CD4-positive, alpha-beta T cell treated with Interleukin-6 for 4 hours (primary cell): ENCODE results near the gene METTL26.
"Not testable (repeated sequence)": the region's sequence is repeated elsewhere in the genome, so short reads cannot be mapped to it uniquely, and the experiment has no call there.

Experiments used
- DNase-seq: peaks from one replicate; pipeline ENCODE4 v3.0.0-alpha.2; 2020; ENCODE audit warnings: mixed read lengths

The METTL26 gene

DNA sequence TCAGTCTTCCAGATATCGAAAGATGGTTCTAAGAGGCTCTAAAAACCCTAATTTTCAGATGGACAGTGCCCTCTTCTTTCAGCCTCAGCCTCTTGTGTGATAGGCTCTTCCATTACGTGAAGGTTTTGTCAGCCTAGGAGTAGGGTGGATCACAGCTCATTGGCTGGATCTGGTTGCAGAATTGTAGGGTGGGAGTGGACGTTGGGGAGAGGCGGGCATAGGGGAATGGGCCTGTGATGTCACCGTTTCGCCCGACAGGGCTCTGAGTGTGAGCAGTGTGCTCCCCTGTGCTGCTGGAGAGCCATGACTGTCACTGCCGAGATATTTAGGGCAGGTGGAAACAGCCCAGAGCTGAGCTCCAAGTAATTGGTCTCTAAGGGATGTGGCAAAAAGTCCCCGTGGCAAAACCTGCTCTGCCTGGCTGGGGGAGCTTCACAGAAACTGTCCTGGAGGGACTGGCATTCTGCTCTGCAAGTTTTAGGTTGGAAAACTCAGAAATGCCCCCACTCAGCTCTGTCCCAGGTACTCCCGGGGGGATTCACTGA, 11.5 kb downstream of the METTL26 start:
- DNase-seq, result no peak

DNA sequence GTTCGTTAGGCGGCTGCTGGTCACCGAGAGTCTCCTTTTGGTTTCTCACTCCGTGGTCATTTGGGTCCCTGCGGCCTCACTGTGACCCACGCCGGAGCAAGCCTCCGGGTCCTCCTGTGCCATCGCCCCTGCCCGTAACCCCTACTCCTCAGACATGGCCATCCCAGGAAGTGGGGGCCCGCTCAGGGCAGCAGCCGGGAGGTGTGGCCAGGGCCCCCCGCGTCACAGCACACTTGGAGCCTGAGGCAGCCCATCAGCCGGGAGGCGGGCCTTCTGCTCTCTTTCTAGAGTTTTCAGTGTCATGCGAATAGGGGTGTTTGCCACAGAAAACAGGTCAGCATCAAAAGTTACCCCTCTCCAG, 13.2 kb downstream of the METTL26 start:
- no peak for DNase-seq

GRCh38 chr16:621526-622105, 14.5 kb downstream of the METTL26 start:
- DNase-seq, result no peak

DNA sequence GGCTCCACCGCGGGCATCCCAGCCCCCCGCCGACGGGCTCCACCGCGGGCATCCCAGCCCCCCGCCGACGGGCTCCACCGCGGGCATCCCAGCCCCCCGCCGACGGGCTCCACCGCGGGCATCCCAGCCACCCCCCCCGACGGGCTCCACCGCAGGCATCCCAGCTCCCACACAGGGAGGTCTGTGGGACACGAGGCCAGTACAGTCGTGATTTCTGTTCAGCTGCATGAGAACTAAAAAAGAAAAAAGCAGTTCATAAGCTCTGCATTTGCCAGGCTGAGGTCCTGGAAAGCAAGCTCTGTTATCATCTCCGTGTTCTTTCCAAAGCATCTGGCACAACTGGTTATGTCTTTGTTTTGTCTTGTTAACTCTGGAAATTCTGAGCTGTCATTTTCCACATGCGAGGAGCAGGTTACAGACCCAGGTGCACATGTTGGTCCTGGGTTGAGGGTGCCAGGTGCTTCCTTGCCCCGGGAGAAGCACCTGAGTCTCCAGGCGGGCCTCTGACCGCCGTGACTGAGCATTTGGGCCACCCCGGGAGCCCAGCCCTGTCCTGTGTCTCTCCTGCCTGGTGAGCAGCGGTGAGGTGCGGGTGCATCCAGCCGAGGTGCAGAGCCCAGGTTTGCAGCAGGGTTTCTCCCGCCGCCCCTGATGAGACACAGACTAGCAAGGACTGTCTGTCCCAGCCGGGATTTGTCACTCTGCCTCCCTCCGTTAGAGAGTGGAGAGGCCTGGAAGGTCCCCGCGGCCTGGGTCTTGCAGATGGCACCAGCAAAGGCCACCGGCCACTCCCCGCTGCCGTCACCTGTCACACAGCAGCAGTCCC, 15.2 kb downstream of the METTL26 start:
- DNase-seq, result no peak

DNA sequence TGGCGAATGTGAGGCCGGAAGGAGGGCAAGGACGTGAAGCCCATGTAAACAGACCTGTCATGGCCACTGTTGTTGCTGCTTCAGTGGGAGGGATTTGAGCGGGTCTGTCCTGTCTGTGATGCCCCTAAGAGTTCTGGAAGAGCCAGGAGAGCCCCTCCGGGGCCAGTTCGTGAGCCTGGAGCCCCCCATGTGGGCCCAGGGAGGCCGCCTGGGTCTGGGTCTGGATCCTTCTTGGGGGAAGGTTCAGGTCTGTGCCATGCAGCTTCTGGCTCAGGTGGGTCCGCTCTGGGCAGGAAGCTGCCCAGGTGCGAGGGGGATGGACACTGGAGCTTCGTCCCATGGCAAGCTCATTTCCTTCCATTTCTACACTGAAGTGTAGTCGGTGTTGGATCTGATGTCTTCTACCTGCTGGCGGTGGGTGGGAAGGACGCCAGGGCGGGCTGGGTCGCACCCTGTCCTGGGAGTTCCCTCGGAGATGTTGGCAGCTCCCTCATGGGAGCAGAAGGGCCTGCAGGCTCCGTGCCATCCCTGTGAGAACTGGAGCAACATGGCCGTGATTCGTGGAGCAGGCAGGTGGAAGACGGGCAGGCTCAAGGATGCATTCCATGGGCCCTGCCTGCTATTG, 16.5 kb downstream of the METTL26 start:
- no peak for DNase-seq

- DNase-seq, result no peak
Measured at GRCh38 chr16:617855-618254, 18.2 kb downstream of the METTL26 start.

- DNase-seq, result no peak
Measured at GRCh38 chr16:616733-617586, 19.1 kb downstream of the METTL26 start.

GRCh38 chr16:615122-615521, 21.0 kb downstream of the METTL26 start:
- DNase-seq, result no peak

DNA sequence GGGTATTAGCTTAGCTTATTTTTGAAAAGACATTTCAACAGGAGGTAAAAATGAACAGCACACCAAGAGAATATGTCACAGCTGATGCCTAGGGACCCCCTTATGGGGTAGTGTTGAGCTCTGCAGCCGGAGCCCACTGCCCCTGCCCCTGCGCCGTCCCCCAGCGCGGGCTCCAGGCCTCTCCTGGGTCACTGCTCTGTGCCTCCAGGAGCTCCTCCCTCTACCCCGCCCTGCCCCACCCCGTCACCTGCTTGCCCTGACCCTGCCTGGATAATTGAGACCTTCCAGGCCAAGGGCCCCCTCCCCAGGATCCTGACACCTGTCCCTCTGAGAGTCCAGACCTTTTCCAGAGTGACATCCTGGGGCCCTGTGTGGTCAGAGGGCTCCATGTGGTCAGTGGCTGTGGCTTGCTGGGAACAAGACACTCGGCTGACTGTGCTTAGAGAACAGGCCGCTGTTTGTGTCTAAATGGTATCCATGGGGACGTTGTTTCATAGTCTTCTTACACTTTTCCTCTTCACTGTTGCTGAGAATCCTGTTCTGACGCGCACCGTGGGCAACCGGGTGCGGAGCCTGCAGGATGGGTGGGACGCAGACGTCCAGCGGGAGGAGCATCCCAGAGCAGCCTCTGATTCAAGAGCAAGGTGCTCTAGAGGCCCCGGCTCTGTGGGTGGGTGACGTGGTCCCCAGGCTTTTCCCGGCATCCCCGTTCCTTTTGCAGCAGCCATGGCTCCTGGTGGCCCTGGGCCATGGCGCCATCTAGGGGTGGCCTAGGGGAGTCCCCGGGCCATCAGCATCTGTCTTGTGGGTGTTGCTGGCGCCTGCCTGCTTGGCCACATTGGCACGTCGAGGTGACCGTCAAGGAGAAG, 25.4 kb downstream of the METTL26 start:
- peak; percentile 70 for DNase-seq

DNA sequence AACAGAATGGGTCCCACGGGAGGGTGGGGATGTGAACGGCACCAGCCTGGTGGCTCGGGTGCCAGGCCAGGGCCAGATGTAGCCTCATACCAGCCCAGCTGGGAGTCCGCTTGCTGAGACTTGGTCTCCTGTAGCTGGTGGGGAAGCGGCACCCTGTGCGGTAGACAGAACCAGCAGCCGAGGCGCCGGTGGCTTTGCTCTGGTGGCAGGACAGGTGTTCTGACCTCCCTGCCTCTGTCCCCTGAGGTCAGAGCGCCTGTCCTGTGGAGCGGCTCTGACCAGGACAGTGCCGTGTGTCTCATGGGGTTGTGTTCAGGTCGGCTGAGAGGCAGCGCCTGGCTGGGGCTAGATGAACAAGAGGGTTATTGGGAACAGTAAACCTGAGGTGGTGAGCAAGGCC, 26.1 kb downstream of the METTL26 start:
- DNase-seq, result no peak

- DNase-seq, result no peak
Measured at GRCh38 chr16:609316-609715, 26.8 kb downstream of the METTL26 start.

GRCh38 chr16:608019-608418, 28.1 kb downstream of the METTL26 start:
- DNase-seq, result no peak

- no peak for DNase-seq
Measured at GRCh38 chr16:606656-607307, 29.3 kb downstream of the METTL26 start.

DNA sequence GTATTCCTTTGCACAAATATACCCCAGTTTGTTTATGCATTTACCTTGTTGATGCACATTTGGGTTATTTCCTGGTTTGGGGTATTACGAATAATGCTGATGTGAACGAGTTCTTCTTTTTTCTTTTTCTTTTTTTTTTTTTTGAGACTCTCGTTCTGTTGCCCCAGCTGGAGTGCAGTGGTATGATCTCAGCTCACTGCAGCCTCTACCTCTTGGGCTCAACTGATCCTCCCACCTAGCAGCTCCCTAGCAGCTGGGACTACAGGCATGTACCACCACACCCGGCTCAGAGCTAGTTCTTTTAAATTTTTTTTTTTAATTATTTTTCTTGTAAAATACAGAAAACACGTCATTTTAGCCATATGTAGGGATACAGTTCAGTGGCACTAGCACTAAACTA, 32.2 kb downstream of the METTL26 start:
- no peak for DNase-seq

DNA sequence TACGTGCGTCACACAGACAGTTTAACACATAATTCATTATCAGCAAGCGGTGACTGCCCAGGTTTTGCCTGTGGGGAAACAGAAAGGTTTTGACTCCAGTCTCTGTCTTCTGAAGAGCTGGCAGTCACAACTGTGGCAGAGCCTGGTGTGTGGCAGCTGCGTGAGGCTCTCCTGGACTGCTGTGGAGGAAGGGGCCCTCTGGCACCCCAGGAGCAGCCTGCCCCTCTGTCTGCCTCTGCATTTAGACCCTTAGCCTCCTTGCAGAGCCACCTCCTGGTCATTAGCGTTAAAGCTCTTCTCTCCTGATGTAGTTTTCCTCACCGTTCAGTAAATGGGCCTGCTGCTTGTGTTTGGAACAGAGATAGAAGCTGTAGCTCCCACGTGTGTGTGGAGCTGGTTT, 35.3 kb downstream of the METTL26 start:
- no peak for DNase-seq

DNA sequence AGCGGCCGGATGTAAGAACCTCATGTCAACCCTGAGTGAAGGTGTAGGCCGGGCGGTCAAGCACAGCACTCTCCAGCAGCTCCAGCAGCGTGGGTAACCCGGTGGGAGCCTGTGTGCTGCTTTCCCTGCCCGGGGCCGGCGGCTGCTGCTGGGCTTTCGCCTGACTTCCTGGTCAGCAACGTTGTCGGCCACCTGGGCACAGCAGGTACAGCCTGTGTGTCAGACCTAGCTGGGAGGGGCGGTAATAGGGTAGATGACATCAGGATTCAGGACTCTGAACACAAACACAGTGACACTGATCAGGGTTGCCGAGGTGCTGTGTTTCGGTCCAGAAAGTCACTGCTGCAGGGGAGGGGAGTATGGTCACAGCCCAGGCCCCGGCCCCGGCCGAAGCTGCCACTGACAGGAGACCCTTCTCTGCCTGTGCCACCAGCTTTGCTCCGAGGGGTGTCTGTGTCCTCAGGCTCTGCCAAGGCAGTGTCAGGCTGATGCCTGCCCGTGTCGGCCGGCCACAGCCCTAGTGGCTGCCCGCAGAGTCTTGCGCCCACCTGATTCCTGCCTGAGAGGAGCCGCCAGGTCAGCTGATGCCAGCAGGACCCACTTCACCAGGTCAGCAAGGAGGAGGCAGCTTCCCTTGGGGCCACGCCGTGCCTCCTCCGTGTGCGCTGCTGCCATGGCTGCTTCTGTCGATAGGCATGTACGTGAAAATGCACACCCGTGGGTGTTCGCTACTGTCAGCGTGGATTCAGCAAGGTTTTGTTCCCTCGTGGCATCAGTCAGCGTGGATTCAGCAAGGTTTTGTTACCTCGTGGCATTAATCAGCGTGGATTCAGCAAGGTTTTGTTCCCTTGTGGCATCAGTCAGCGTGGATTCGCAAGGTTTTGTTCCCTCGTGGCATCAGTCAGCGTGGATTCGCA, 37.0 kb downstream of the METTL26 start:
- DNase-seq, result no peak

- not testable (repeated sequence) for DNase-seq
Measured at GRCh38 chr16:597655-598054, 38.5 kb downstream of the METTL26 start.

DNA sequence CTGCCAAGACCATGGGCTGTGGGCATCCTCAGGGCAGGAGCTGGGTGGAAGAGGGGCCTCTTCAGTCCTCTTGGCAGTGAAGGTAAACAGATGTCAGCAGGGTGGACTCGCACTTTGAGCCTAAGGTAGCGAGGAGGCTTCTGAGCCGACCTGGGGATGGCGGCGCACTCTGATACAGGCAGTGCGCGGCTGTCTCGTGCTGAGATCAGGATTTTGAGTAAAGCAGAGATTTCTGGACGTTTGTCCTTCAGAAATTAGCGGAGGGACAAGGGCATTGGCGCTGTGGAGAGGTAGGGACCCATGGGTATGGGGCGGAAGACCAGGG, 39.4 kb downstream of the METTL26 start:
- DNase-seq, result no peak

DNA sequence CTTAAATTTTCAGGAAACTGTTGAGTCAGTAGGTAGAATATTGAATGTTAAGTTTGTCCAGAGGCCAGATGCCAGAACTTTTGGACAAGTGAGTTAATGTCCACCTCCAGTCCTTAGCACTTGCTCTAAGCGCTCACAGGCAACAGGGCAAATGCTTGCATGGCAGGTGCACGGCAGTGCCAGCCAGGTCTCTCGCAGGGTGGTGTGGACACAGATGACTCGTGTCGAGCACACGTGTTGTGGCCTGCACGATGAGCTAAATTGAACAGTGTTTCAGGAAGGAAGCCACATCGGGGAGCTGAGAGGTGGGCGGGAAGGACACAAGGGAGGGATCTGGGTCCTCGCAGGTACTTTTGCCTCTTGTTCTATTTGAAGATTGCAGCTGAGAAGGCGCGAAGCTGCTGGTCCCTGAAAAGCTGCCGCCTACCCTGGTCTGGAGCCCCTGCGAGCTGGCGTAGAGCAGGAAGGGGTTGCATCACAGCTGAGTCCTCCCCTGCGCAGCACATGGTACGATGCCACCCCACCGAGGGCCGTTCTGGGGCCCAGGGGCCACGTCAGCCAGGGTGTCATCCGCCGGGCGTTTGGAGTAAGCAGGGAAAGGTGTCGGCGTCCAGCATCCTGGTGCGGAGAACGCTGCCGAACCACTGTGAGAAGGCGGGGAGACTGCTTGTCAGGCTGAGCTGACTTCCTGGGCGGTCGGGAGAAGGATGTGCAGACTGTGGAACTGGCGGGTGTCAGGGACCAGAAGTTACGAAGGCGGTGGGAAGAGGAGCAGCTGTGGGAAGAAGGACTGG, 40.0 kb downstream of the METTL26 start:
- DNase-seq, result no peak

DNA sequence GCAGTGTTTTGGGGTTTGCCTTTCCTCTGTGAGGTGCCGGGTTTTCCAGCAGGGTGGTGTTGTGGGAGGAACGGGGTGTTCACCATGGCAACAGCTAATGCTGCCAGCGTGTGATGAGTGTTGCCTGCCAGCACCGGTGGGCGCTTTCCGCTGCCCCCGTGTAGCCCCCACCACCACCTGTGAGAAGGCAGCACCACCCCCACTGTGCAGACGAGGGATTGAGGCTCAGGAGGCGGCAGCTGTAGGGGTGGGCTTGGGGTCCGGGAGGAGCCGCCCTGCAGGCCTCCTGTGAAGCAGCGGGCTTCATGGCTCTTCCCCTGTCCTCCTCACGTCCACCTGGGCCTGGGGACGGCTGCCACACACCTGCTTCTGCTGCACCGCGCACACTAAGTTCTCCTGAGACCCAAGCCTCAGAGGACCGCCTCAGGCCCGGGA, 41.0 kb downstream of the METTL26 start:
- DNase-seq, result no peak
